GM23338 (cell line): ENCODE data around the gene IFITM10.
"Not testable (repeated sequence)": the region's sequence is repeated elsewhere in the genome, so short reads cannot be mapped to it uniquely, and the experiment has no call there.

Source experiments
- CREB1 ChIP-seq: fragments of 250-450 bp; sonication (Bioruptor Pico); IDR thresholded peaks from 2 replicates; pipeline ENCODE4 v1.5.0; 2020; ENCODE audit warnings: low read depth, mild to moderate bottlenecking, moderate library complexity
- CTCF ChIP-seq, 2 experiments: fragments of 200-600 bp in 1 of 2; sonication (generic) in 1 of 2; conservative IDR thresholded peaks; 2 replicates each; pipeline versions ENCODE4 v1.5.1 to v1.6.1; 2016 to 2017; ENCODE audit warnings: antibody characterized with exemption in 2 of 2, low read depth in 2 of 2, mild to moderate bottlenecking in 2 of 2, moderate library complexity in 1 of 2
- EZH2 ChIP-seq: fragments of 200-600 bp; sonication (generic); IDR thresholded peaks from one replicate; pipeline ENCODE4 v1.8.0; 2017; ENCODE audit warnings: antibody characterized with exemption, mild to moderate bottlenecking, low read depth; ENCODE audit not compliant: unreplicated experiment
- EZH2phosphoT487 ChIP-seq: fragments of 200-600 bp; sonication (generic); IDR thresholded peaks from one replicate; pipeline ENCODE4 v1.8.1; 2018; ENCODE audit warnings: antibody characterized with exemption; ENCODE audit not compliant: unreplicated experiment
- POLR2AphosphoS5 ChIP-seq: IDR thresholded peaks from 2 replicates; pipeline ENCODE4 v1.6.1; 2016; ENCODE audit warnings: antibody characterized with exemption, low read depth
- REST ChIP-seq: IDR thresholded peaks from one replicate; pipeline ENCODE4 v1.6.1; 2018; ENCODE audit warnings: antibody characterized with exemption; ENCODE audit not compliant: unreplicated experiment
- STAT1 ChIP-seq: IDR thresholded peaks from one replicate; pipeline ENCODE4 v1.6.1; 2016; ENCODE audit warnings: antibody characterized with exemption; ENCODE audit not compliant: unreplicated experiment

- TF ChIP-seq EZH2phosphoT487; POLR2AphosphoS5; CTCF (conservative IDR thresholded peaks at IDR 0.05; ENCODE audit: low read depth in 2 of 2); EZH2; REST; STAT1; CREB1 (CRISPR knock-in tag): not testable (repeated sequence)
Observed at GRCh38 chr11:1689250-1690166, 60.9 kb downstream of the IFITM10 start.
